Adipocyte (in vitro differentiated cells): ENCODE results near the gene LDLRAD3.

Experiments used
- DNase-seq: peaks from one replicate; pipeline ENCODE4 v3.0.0-alpha.2; 2015; ENCODE audit warnings: low read depth
- H3K27me3 ChIP-seq: replicated peaks from 2 replicates; pipeline ENCODE4 v1.7.0; 2013; ENCODE audit warnings: mild to moderate bottlenecking, low read length, moderate library complexity; ENCODE audit not compliant: control insufficient read depth, insufficient read depth
- H3K36me3 ChIP-seq: 2 replicates; pipeline ENCODE4 v1.7.0; 2013; ENCODE audit warnings: low read length, mild to moderate bottlenecking, moderate library complexity; ENCODE audit not compliant: control insufficient read depth, insufficient read depth, severe bottlenecking
- H3K4me1 ChIP-seq: 2 replicates; pipeline ENCODE4 v1.7.0; 2013; ENCODE audit warnings: mild to moderate bottlenecking, low read length, moderate library complexity; ENCODE audit not compliant: control insufficient read depth, insufficient read depth
- H3K4me3 ChIP-seq: 2 replicates; pipeline ENCODE4 v1.7.0; 2013; ENCODE audit warnings: mild to moderate bottlenecking, low read length, moderate library complexity
- H3K9ac ChIP-seq: 2 replicates; pipeline ENCODE4 v1.7.0; 2013; ENCODE audit warnings: mild to moderate bottlenecking, low read length, moderate library complexity
- H3K9me3 ChIP-seq: 2 replicates; pipeline ENCODE4 v1.7.0; 2013; ENCODE audit warnings: mild to moderate bottlenecking, low read length, moderate library complexity; ENCODE audit not compliant: control insufficient read depth

Gene LDLRAD3

GRCh38 chr11:36053281-36053680 lies 109.4 kb downstream of the LDLRAD3 start:
- peaks cover 17% of the 10 kb centered on the region for H3K4me1 ChIP-seq
- H3K9ac ChIP-seq, result no peak overlapping the region
- H3K9me3 ChIP-seq, result no peaks in the 10 kb centered on the region
- DNase-seq, result no peak
- H3K4me3 ChIP-seq, result no peak overlapping the region
- no peaks in the 10 kb centered on the region for H3K36me3 ChIP-seq
- H3K27me3 ChIP-seq, result no peaks in the 10 kb centered on the region

GRCh38 chr11:36053862-36054261 lies 110.0 kb downstream of the LDLRAD3 start:
- DNase-seq, result no peak
- Histone ChIP-seq H3K36me3 (no peaks in the 10 kb centered on the region), H3K9ac (no peak overlapping the region), H3K9me3 (no peaks in the 10 kb centered on the region), H3K27me3 (no peaks in the 10 kb centered on the region), H3K4me3 (no peak overlapping the region), H3K4me1 (peaks cover 17% of the 10 kb centered on the region)

- Histone ChIP-seq H3K4me3 (no peak overlapping the region), H3K4me1 (peaks cover 17% of the 10 kb centered on the region), H3K27me3 (no peaks in the 10 kb centered on the region), H3K9ac (no peak overlapping the region), H3K9me3 (no peaks in the 10 kb centered on the region), H3K36me3 (no peaks in the 10 kb centered on the region)
- no peak for DNase-seq
These were observed 110.8 kb downstream of the LDLRAD3 start for GRCh38 chr11:36054628-36055027.

GRCh38 chr11:36056160-36056751 lies 112.4 kb downstream of the LDLRAD3 start:
- Histone ChIP-seq H3K27me3 (no peaks in the 10 kb centered on the region), H3K9me3 (no peaks in the 10 kb centered on the region), H3K4me1 (peaks cover 25% of the 10 kb centered on the region), H3K4me3 (no peak overlapping the region), H3K9ac (no peak overlapping the region), H3K36me3 (no peaks in the 10 kb centered on the region)
- peak; percentile 22 for DNase-seq

- no peaks in the 10 kb centered on the region for H3K27me3 ChIP-seq
- peaks cover 25% of the 10 kb centered on the region for H3K4me1 ChIP-seq
- H3K36me3 ChIP-seq, result no peaks in the 10 kb centered on the region
- DNase-seq, result no peak
- no peak overlapping the region for H3K9ac ChIP-seq
- peak overlapping the region; percentile 40 for H3K4me3 ChIP-seq
- no peaks in the 10 kb centered on the region for H3K9me3 ChIP-seq
These were observed 113.6 kb downstream of the LDLRAD3 start for GRCh38 chr11:36057379-36058042.

- no peaks in the 10 kb centered on the region for H3K27me3 ChIP-seq
- no peak overlapping the region for H3K9ac ChIP-seq
- no peak overlapping the region for H3K4me3 ChIP-seq
- no peaks in the 10 kb centered on the region for H3K9me3 ChIP-seq
- peaks cover 37% of the 10 kb centered on the region for H3K4me1 ChIP-seq
- no peak for DNase-seq
- no peaks in the 10 kb centered on the region for H3K36me3 ChIP-seq
These were observed 115.8 kb downstream of the LDLRAD3 start for GRCh38 chr11:36059660-36060059.

GRCh38 chr11:36060926-36061325 lies 117.1 kb downstream of the LDLRAD3 start:
- no peaks in the 10 kb centered on the region for H3K9me3 ChIP-seq
- no peak for DNase-seq
- no peak overlapping the region for H3K4me3 ChIP-seq
- no peaks in the 10 kb centered on the region for H3K36me3 ChIP-seq
- H3K9ac ChIP-seq, result no peak overlapping the region
- no peaks in the 10 kb centered on the region for H3K27me3 ChIP-seq
- peaks cover 50% of the 10 kb centered on the region for H3K4me1 ChIP-seq

GRCh38 chr11:36061471-36061870 lies 117.6 kb downstream of the LDLRAD3 start:
- peaks cover 55% of the 10 kb centered on the region for H3K4me1 ChIP-seq
- no peaks in the 10 kb centered on the region for H3K36me3 ChIP-seq
- H3K9ac ChIP-seq, result no peak overlapping the region
- DNase-seq, result no peak
- no peaks in the 10 kb centered on the region for H3K27me3 ChIP-seq
- no peak overlapping the region for H3K4me3 ChIP-seq
- H3K9me3 ChIP-seq, result no peaks in the 10 kb centered on the region

GRCh38 chr11:36062796-36063365 lies 119.0 kb downstream of the LDLRAD3 start:
- Histone ChIP-seq H3K9me3 (peaks cover 5% of the 10 kb centered on the region), H3K4me1 (peaks cover 47% of the 10 kb centered on the region)

GRCh38 chr11:36065436-36065835 lies 121.6 kb downstream of the LDLRAD3 start:
- Histone ChIP-seq H3K36me3 (no peaks in the 10 kb centered on the region), H3K9ac (no peak overlapping the region), H3K9me3 (peaks cover 5% of the 10 kb centered on the region), H3K27me3 (no peaks in the 10 kb centered on the region), H3K4me1 (peaks cover 53% of the 10 kb centered on the region), H3K4me3 (no peak overlapping the region)
- DNase-seq, result peak; percentile 47

More at GRCh38 chr11:36062796-36063365, 119.0 kb downstream of the LDLRAD3 start:
- DNase-seq, result peak; percentile 72
- Histone ChIP-seq H3K36me3 (no peaks in the 10 kb centered on the region), H3K4me3 (no peak overlapping the region), H3K27me3 (no peaks in the 10 kb centered on the region), H3K9ac (no peak overlapping the region)

GRCh38 chr11:36066891-36067290 lies 123.0 kb downstream of the LDLRAD3 start:
- H3K27me3 ChIP-seq, result no peaks in the 10 kb centered on the region
- peaks cover 5% of the 10 kb centered on the region for H3K9me3 ChIP-seq
- H3K36me3 ChIP-seq, result no peaks in the 10 kb centered on the region
- peaks cover 46% of the 10 kb centered on the region for H3K4me1 ChIP-seq
- H3K4me3 ChIP-seq, result no peak overlapping the region
- DNase-seq, result no peak
- no peak overlapping the region for H3K9ac ChIP-seq
